ENCODE data around the gene ZNF630.
A peak's percentile ranks its signal among the peaks of the same experiment; 100 is the strongest.
"Not testable (repeated sequence)": the region's sequence is repeated elsewhere in the genome, so short reads cannot be mapped to it uniquely, and the experiment has no call there.

ZNF630 gene

DNA sequence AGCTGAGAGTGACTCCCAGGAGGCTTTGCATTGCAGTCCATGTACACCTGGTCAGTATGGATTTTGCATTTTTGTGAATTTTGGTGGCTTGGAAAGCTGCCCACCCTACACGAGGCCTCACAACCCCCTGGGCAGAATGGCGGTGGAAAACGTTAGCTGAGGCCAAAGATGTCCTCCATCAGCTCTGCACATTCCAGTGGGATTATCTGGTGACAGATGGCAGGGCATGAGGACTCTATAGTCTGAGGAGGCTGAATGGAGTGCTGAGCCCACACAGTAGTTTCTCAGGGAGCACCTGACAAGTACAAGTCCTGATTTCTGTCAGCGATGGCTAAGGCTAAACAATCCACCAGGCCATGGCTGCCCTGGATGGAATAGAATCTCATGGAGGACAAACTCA lies 43.9 kb downstream of the ZNF630 start:
- DNase-seq: not testable (repeated sequence)

DNA sequence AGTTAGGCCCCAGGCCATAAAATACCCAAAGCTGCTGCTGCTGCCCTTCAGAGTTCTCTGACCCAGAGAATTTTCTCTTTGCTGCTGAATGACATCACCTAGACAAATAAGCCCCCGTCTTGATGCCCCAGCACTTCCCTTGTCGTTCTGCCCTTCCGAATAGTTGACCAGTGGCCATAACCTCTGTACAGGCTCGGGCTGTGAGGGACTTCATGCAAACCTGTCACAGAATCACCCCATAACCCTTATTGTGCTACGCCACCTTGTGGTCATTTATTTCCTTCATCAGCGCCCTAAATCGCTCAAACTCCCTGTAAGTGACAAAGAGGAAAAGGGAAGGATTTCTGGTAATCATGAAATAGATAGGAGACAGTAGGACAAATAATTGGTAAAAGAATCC lies 45.9 kb downstream of the ZNF630 start:
- DNase-seq: peak; percentile 10

DNA sequence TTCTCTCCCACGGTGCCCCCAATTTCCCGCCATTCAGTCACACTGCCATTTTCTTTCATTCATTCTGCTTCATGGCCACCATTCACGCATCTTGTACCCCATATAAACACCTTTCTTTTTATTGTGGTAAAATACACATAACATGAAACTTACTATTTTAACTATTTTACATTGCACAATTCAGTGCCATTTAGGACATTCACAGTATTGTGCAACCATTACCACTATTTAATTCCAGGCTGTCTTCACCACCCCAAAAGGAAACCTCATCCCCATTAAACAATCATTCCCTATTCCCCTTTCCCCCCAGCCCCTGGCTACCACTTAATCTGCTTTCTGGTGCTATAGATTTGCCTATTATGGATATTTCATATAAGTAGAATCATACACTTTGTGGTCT lies 48.7 kb downstream of the ZNF630 start:
- DNase-seq: no peak

DNA sequence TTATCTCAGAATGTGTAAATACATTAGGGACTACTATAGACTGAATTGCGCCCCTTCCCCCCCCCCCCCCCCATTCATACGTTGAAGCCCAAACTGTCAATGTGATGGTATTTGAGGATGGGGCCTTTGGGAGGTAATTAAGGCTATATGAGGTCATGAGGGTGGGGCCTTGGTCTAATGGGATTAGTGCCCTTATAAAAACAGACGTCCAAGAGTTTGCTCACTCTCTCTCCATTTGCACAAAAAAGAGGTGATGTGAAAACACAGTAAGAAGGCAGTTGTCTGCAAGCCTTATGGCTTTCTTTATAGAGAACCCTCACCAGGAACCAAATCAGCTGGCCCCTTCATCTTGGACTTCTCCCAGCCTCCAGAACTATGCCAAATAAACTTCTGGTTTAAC lies 49.3 kb downstream of the ZNF630 start:
- no peak for DNase-seq

DNA sequence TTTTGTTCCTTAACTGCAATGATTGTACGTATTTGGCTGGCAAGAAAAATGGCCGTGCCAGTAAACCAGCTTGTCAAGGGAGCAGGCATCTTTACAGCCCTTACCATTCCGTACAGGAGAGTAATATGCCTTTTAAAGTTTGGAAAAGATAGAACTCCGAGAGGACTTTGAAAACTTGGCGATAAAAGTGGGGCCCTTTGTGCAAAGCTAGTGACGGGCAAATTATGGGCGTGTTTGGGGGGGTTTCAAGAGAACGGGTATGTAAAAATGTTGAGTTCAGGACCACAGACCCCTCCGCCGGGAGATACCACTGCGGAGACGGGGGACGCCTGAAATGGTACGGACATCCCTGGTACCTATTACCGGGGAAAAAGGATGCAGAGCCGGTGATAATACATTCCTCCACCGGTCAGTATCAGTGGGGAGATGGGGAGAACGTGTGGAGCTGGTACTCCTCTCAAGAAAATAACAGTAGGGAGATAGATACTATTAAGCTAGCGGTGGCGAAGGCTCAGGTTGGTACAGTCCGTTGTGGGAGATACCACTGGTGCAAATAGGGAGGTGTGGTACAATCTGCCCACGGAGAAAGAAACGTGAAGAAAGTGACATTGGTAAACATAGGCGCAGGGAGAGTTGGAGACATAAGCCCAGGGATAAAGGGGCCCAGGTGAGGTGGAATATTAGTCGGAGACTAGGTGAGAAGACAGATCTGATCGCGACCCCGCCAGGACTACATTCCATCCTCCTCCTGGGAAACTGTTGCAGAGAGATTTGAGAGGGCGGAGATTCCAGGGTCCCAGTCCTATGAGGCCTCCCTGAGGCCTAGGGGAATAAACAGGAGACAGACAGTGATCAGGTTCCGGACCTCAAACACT lies 50.2 kb downstream of the ZNF630 start:
- peak; percentile 85 for DNase-seq

DNA sequence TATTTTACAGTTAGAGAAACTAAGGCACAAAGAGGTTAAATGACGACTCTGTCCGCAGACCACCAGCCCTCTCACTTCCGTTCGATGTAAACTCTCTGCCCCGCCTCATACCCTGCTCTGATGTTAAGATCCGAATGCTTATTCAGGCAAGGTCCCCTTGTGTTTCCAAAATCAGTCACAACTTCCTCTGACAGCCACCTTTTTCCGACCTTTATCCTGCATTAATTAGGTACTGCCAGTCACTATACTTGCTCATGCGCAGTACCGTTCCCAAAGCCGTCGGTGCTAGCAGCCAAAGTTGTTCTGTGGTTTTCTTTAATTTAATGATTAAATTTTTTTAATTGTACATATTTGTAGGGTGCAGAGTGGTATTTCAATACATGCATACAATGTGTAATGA lies 51.0 kb downstream of the ZNF630 start:
- DNase-seq: not testable (repeated sequence)

DNA sequence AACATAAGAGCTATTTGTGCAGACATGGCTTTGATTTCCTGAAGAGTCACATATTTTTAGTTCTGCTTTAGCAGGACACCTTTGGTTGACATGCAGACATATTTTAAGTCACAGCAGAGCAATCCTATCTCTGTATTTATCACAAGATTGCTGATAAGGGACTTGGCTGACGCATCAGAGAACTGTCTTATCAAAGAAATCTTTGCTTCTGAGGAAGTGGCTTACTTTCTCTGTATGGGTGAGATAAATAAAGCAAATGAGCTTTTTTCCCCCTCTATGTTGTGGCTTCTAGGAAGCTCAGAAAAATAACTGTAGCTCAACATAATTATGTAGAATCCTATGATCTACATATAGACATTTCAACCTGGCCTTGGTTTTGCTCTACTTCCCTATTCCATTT lies 51.5 kb downstream of the ZNF630 start:
- not testable (repeated sequence) for DNase-seq

DNA sequence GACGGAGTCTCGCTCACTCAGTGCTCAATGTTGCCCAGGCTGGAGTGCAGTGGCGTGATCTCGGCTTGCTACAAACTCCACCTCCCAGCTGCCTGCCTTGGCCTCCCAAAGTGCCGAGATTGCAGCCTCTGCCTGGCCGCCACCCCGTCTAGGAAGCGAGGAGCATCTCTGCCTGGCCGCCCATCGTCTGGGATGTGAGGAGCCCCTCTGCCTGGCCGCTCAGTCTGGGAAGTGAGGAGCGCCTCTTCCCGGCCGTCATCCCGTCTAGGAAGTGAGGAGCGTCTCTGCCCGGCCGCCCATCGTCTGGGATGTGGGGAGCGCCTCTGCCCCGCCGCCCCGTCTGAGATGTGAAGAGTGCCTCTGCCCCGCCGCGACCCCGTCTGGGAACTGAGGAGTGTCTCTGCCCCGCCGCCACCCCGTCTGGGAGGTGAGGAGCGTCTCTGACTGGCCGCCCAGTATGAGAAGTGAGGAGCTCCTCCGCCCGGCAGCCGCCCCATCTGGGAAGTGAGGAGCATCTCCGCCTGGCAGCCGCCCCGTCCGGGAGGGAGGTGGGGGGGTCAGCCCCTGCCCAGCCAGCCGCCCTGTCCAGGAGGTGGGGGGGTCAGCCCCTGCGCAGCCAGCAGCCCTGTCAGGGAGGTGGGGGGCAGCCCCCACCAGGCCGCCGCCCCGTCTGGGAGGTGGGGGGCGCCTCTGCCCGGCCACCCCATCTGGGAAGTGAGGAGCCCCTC lies 54.7 kb downstream of the ZNF630 start:
- DNase-seq: not testable (repeated sequence)

DNA sequence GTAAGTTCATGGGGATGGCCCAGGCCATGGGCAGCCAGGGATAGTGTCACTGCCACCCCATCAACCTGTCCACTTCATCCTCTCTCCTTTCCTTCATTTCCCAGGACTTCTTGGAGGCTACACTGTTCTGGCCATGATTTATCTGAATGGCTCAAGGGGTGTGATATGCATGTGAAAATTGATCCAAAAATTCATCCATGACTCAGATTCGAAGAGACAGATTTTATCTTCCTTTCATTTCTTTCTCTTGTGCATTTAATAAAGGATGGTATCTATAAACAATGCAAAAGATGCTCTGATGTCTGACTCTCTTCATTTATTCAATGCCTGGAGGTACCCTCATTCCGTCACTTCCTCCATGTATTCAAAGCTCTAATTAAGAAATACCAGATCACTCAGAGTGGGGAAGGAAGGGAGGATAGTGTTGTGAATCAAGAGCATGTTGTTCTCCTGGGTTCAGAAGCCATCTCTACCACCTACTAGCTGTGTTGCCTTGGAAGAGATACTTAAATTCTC lies 61.9 kb downstream of the ZNF630 start:
- not testable (repeated sequence) for DNase-seq

Data from DMS79 treated with DMSO at 0.1 percent for 48 hours (cell line).